DLD1 (cell line): ENCODE data around the gene RRAGD.

Experiments used
- in situ Hi-C: cut with HindIII; loops from 2 replicates; pipeline ENCODE4 v1.10.0; 2017; ENCODE audit warnings: low sequenced_read_pairs

Gene RRAGD, protein sequence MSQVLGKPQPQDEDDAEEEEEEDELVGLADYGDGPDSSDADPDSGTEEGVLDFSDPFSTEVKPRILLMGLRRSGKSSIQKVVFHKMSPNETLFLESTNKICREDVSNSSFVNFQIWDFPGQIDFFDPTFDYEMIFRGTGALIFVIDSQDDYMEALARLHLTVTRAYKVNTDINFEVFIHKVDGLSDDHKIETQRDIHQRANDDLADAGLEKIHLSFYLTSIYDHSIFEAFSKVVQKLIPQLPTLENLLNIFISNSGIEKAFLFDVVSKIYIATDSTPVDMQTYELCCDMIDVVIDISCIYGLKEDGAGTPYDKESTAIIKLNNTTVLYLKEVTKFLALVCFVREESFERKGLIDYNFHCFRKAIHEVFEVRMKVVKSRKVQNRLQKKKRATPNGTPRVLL

GRCh38 chr6:89412071-89413005 lies at the start of gene RRAGD:
Gene RRAGD, minus strand, starts transcription at chr6:89412273. Its CDS starts 280 bp downstream, at chr6:89411993.
- in situ Hi-C loops, result no loop called here

GRCh38 chr6:89460713-89461112 lies 48.6 kb upstream of the RRAGD start:
- in situ Hi-C loops, result no loop called here

- in situ Hi-C loops, result no loop called here
Measured at GRCh38 chr6:89459501-89459900, 47.4 kb upstream of the RRAGD start.

- in situ Hi-C loops, result no loop called here
Measured at GRCh38 chr6:89458704-89459103, 46.6 kb upstream of the RRAGD start.

DNA sequence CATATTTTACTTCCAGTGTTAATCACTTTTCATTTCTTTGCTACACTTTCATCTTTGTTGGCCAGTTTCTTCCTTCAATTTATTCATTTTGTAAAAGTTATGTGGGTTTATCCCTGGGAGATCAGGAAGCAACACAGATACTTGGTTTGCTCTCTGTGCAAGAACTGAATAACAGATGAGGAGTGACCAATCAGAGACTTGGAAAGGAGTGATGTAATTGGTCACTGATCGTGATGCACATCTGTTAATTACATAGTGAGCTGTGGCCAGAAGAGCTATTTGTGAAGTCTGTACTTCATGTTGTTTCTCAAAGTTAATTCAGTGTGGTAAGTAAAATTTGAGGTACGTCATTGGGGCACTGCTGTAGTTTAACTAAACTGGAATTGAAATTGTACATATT lies 42.2 kb upstream of the RRAGD start:
- in situ Hi-C loops, result no loop called here

GRCh38 chr6:89452281-89452680 lies 40.2 kb upstream of the RRAGD start:
- in situ Hi-C loops, result no loop called here

- in situ Hi-C loops, result no loop called here
Measured at GRCh38 chr6:89449193-89449592, 37.1 kb upstream of the RRAGD start.

DNA sequence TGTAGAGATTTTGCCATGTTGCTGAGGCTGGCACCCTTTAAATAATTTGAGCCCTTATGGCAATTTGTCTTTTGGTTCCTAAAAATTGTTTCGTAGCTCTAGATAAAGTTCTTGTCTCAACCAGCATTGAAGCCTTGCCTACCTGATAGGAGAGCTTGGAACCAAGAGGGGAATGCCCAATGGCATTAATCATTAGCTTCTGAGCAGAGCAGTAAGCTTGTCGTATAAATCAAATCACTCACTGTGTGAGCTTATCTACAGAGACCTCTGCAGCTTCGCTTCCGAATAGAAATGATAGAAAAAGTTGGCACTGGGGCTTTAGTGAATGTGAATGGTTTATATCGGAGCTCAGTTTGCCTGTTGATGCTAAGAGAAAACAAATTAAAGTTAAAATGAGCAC lies 31.6 kb upstream of the RRAGD start:
- in situ Hi-C loops, result no loop called here

- in situ Hi-C loops, result no loop called here
Measured at GRCh38 chr6:89440200-89440599, 28.1 kb upstream of the RRAGD start.

DNA sequence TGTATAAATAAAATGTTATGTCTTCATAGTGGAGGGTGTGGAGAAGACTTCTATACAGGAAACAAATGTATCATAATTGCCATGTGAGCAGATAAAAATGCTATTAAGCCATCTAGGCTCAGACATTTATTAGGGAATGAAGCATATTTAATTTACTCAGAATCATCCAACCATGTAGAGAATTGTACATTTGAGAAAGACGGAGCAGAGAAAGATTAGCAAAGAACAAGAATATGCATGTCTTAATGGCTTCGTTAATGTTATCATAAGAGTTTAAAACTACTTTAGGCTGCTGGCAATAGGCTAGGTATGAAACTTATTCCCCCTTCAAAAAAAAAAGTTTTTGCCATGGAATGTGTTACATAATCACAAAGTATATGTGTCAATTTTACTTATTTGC lies 26.9 kb upstream of the RRAGD start:
- in situ Hi-C loops, result loop anchor here (10.0 kb wide), 1 partner anchor 46 kb away; no protein-coding TSS in a partner anchor

DNA sequence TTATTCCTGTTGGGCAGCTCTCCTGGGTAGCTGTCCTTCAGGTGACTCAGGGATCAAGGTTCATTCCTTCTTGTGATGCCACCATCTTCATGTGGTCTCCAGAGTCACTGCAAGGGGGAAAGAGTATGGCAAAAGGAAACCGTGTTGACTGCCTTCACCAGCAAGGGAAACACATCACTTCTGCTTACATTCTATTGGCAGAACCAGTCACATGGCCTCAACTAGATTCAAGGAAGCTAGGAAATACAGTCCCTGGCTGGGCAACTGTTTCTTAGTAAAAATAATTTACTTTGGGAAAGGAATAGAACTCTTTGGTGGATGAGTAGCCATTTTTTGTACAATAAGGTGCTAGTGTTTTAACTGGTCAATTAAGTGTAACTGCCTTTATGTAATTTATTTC lies 26.2 kb upstream of the RRAGD start:
- in situ Hi-C loops, result loop anchor here (10.0 kb wide), 1 partner anchor 47 kb away; no protein-coding TSS in a partner anchor

DNA sequence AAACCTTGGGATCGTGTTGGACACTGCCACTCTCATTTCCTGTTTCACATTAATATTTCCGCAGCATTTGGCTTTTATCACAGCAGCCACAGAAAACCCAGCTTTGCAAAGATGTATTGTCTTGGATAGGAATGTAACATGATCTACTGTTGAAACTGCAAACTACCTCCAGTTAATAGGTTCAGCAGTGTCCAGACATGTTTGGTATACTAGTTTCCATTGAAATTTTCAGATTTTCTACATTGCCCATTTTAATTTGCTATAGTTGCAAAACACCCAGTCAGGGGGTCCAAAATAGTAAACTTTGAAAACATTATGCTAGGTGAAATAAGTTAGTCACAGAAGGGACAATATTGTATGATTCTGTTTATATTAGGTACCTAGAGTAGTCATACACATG lies 24.2 kb upstream of the RRAGD start:
- in situ Hi-C loops, result loop anchor here (10.0 kb wide), 1 partner anchor 49 kb away; no protein-coding TSS in a partner anchor

DNA sequence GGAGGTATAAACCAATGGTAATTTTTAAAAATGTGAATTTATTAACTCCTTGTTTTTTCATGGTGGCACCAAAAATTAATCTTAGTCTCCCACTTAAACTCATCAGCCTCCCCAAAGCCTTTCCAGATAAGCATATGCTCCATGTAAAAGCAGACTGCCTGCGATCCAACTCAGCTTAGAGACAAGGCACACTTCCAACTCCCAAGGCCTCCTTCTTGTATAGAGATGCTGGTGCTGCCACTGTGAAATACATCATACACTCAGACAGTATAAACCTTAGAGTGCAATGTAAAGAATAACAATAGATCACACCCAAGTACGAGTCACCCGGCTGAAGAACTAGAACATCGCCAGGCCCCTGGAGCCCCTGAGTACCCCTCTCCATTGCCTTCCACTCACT lies 22.9 kb upstream of the RRAGD start:
- in situ Hi-C loops, result loop anchor here (10.0 kb wide), 1 partner anchor 50 kb away; no protein-coding TSS in a partner anchor

DNA sequence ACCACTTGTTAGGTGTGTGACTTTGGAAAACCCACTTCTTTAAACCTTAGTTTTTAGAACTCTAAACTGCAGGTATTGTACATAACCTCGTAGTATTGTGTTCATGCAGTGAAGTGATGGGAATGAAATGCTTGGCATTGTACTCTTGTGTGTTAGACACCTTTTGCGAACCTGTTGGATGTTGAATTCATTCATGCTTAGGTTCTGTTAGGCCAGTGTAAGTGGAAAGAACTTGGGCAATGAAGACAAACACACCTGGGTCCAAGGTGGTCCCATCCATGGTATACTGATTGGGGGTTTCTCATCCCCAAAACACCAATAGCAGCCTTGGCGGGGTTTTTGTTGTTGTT lies 22.1 kb upstream of the RRAGD start:
- in situ Hi-C loops, result loop anchor here (10.0 kb wide), 1 partner anchor 51 kb away; no protein-coding TSS in a partner anchor

- in situ Hi-C loops, result loop anchor here (10.0 kb wide), 1 partner anchor 51 kb away; no protein-coding TSS in a partner anchor
Measured at GRCh38 chr6:89433252-89434149, 21.4 kb upstream of the RRAGD start.

- in situ Hi-C loops, result loop anchor here (10.0 kb wide), 1 partner anchor 52 kb away; no protein-coding TSS in a partner anchor
Measured at GRCh38 chr6:89432875-89433251, 20.8 kb upstream of the RRAGD start, which contains the start of gene ANKRD6. Gene ANKRD6, plus strand, starts transcription at chr6:89433152. Its CDS starts 133,825 bp downstream, at chr6:89566977.

GRCh38 chr6:89430201-89430962 lies 18.3 kb upstream of the RRAGD start:
- in situ Hi-C loops, result loop anchor here (10.0 kb wide), 1 partner anchor 54 kb away; no protein-coding TSS in a partner anchor

GRCh38 chr6:89416796-89417195 lies 4.7 kb upstream of the RRAGD start:
- in situ Hi-C loops, result no loop called here

DNA sequence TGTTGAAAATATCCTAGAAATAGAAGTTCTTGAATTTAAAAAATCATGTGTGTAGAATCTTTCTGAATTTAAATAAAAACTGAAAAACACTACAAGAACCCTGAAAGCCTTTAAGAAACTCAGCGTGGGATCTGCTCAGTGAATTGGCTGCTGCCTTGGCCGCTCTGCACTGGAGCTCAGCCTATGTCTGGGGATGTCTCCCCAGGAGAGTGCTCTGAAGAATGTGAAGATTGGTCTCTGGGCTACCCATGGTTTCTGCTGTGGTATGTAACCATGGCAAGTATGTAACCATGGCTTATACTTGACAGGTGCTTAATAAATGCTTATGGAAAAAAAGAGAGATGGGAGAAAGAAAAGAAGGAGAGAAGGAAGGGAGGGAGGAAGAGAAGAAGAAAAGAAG lies 3.1 kb upstream of the RRAGD start:
- in situ Hi-C loops, result no loop called here
